DMS 273 (cell line): ENCODE data around the gene PELI3.
"Not testable (repeated sequence)": the region's sequence is repeated elsewhere in the genome, so short reads cannot be mapped to it uniquely, and the experiment has no call there.

Experiments
- DNase-seq: peaks from one replicate; lab custom pipeline; 2025; ENCODE audit not compliant: unreplicated experiment; lab: John Stamatoyannopoulos, UW

PELI3 gene

GRCh38 chr11:66466225-66467033 is at the start of gene PELI3:
Gene PELI3 (plus strand): TSS chr11:66466905. CDS start chr11:66468129, 1,224 bp downstream.
- peak; percentile 89 for DNase-seq

DNA sequence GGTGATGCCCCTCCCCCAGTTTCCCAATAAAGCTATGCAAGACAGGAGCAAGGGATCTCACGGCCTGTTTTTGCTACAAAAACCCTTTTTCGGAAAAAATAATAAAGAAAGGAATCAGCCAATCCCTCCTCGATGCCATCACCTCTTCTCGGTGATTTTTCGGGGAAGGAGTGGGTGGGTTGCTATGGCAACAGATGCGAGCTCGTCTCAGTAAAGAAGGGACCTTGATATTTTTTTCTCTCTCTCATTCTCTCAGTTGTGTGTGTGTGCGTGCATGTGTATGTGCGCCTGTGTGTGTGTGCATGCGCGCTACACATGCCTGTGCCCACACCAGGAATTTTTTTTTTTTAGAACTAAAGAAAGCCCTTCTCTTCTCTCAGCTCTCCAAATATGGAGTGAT is 49.7 kb upstream of the PELI3 start:
- peak; percentile 22 for DNase-seq

DNA sequence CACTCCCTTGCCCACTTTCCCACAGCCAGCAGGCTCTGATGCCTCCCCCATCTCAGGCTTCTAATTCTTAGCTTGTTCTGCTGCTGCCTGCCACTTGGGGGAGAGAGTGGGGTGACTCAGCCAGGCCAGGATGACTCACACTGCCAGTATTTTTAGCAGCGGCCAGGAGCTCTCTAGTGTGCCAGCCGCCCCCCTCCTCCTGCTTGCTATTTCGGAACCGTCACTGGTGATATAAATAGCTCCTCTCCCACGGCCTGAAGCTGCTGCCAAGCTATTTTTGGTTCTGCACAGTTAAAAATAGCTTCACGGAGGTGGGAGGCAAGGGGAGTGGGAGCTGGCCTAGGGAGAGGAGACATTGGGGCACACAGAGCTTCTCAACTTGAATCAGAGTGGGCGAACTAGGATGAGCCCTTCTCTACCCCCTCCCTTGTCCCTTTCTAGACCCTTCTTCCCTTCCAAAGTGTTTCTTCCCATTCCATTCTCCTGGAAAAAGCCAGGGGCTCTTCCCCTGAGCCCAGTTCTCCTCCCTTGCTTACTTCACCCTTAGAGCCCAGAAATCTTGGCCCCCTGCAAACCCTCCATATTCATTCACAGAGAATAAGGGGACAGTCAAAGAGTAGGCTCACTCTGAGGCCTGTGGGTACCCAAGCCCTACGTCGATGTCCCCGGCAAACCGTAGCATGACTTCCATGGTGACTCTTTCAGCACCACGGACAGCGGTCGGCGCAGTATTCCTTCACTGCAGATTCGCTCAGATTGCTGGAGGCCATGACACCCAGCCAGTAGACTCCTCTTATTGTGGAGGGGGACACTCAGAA is 48.3 kb upstream of the PELI3 start:
- peak; percentile 83 for DNase-seq

- DNase-seq, result no peak
Observed at GRCh38 chr11:66418986-66419308, 47.8 kb upstream of the PELI3 start.

GRCh38 chr11:66419825-66420224 is 46.9 kb upstream of the PELI3 start:
- DNase-seq, result peak; percentile 65

- DNase-seq, result peak; percentile 18
Observed at GRCh38 chr11:66420671-66421476, 45.8 kb upstream of the PELI3 start, which contains the start of gene NPAS4. Gene NPAS4 (plus strand): TSS chr11:66421035. CDS start chr11:66421180, 145 bp downstream.

- peak; percentile 86 for DNase-seq
Observed at GRCh38 chr11:66421492-66422205, 45.1 kb upstream of the PELI3 start.

GRCh38 chr11:66426314-66426713 is 40.4 kb upstream of the PELI3 start:
- DNase-seq, result no peak

GRCh38 chr11:66428933-66429332 is 37.8 kb upstream of the PELI3 start:
- DNase-seq, result no peak

DNA sequence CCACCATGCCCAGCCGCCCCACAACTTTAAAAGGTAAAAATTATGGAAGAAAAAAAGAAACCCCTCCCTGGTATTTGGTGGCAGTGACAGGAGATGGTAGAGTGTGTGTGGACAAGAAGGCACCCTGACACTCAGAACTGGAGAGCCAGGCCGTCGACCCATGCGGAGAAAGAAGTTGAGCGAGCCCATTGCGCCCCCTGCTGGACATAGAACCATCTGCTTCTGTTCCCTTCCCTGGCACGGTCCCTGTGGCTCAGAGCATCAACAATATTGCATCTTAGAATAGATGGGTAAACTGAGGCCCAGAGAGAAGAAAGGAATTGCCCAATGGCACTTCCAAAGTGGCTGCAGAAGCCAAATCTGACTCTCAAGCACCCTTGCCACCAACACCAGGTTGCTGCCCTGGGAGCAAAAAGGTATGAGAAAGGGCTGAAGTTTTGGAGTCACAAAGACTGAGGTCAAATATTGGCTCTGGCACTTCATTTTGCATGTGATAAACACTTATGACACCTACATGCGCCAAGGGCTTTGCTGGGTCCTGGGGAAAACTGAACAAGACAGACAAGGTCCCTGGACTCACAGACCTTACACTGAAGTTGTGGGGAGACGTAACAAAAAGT is 36.6 kb upstream of the PELI3 start:
- peak; percentile 80 for DNase-seq

DNA sequence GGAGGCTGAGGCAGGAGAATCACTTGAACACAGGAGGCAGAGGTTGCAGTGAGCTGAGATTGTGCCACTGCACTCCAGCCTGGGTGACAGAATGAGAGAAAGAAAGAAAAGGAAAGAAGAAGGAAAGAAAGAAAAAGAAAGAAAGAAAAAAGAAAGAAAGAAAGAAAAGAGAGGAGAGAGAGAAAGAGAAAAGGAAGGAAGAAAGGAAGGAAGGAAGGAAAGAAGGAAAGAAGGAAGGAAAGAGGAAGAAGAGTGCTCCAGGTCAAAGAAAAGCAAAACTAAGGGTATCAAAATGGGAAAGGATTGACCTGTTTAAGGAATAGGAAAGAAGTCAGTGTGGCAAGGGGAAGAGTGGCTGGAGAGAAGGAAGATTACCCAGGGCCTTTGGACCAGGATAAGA is 35.4 kb upstream of the PELI3 start:
- not testable (repeated sequence) for DNase-seq

- not testable (repeated sequence) for DNase-seq
Observed at GRCh38 chr11:66431871-66432329, 34.8 kb upstream of the PELI3 start.

GRCh38 chr11:66432597-66432996 is 34.1 kb upstream of the PELI3 start:
- no peak for DNase-seq

DNA sequence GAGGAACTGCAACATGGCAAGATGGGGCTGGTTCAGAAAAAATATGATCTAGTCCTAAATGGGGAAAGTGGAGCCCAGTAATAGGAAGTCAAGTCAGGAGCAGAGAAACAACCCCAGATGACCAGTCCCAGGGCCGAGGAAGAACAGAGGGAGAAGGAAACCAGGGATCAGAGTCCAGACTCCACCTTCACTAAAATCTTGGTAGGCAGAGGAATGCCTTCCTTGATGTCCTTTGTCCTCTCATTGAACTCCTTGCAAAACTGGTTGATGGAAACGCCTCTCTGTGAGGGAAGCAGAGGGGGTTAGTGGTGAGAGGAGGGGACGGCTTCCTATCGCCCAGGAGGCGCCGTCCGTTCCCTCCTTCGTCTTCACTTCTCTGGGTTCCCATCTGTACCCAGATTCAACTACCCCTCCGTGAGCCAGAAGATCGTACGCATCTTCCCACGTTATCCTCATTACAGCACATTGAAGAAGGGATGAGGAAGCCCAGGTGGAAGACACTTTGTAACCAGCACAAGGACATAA is 28.7 kb upstream of the PELI3 start:
- no peak for DNase-seq

DNA sequence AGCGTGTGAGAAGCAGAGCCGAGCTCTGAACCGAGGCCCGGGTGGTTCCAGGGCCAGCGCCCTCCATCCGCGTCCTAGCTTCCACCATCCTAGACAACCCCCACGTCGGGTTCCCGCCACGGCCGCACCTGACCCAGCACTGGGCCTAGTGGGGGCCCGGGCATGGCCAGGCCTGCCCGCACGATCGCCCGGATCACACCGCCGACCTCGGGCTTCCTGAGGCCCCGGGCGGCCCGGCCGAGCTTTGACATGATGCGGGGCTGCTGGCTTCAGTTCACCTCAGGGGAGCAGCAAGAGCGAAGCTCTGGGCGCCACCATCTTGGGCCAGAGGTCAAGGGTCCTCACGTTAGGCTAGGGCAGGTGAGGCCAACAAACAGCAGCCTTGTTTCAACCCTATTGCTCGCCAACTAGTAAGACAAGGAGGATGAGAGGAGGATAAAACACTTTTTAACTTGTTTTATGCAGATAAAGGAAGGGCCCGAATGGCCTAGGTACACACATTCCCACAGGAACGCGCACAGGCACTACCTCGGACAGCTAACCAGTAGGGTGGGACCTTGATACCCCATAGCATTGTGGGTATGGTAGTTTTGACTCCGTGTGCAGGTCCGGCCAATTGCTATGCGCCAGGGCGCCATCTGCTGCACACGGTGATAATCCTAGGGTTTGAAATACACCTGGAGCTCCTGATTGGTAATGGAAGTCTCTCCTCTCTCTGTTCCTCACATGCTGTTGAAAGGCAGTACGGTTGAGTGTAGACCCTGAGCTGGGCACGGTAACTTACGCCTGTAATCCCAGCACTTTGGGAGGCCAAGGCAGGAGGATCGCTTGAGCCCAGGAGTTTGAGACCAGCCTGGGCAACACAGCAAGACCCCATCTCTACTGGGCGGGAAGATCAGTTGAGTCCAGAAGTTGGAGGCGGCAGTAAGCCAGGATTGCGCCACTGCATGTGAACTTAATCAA is 27.9 kb upstream of the PELI3 start, which contains the start of gene MRPL11:
Gene MRPL11, minus strand, starts transcription at position 345 of the 963 bp plus-strand sequence. Its CDS starts 94 bp downstream, at position 251.
- DNase-seq, result peak; percentile 95

DNA sequence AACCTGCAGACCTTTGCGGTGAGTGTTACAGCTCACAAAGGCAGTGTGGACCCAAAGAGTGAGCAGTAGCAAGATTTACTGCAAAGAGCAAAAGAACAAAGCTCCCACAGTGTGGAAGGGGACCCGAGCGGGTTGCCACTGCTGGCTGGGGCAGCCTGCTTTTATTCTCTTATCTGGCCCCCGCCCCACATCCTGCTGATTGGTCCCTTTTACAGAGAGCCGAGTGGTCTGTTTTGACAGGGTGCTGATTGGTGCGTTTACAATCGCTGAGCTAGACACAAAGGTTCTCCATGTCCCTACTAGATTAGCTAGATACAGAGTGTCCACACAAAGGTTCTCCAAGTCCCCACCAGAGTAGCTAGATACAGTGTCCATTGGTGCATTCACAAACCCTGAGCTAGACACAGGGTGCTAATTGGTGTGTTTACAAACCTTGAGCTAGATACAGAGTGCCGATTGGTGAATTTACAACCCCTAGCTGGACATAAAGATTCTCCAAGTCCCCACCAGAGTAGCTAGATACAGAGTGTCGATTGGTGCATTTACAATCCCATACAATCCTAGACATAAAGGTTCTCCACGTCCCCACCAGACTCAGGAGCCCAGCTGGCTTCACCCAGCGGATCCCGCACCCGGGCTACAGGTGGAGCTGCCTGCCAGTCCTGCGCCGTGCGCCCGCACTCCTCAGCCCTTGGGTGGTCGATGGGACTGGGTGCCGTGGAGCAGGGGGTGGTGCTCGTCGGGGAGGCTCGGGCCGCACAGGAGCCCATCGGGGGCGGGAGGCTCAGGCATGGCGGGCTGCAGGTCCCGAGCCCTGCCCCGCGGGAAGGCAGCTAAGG is 26.4 kb upstream of the PELI3 start:
- not testable (repeated sequence) for DNase-seq

DNA sequence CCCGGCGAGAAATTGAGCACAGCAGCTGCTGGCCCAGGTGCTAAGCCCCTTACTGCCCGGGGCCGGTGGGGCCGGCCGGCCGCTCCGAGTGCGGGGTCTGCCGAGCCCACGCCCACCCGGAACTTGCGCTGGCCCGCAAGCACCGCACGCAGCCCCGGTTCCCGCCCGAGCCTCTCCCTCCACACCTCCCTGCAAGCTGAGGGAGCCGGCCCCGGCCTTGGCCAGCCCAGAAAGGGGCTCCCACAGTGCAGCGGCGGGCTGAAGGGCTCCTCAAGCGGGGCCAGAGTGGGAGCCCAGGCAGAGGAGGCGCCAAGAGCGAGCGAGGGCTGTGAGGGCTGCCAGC is 25.8 kb upstream of the PELI3 start:
- DNase-seq, result not testable (repeated sequence)

DNA sequence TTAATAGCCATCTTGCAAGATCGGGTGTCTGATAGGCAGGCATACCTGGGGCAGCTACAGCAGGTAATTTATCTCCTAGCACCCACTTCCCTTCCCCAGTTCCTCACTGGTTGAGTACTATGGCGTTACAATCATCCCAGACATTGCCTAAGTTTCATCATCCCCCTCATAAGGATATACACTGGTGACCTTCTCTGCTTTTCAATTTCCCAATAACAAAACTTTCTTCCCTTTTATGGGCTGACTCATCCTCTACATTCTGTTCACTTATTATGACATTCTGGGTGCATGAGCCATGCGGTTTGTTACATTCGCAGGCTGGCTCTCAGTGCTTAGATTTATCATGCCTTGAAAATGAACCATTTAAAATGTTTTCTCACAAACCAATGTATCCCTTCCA is 23.1 kb upstream of the PELI3 start:
- DNase-seq, result no peak
